H1 (cell line): ENCODE results near the gene FGF12. TPM values are rescaled to one million over a fixed set of nuclear protein-coding genes. Genes with fewer than 3 reads are reported as not detected.

Experiments used
- CTCF ChIA-PET: fragments of 300-600 bp; sonication (Branson Sonifier 250); formaldehyde crosslinking; loops from one replicate; lab custom pipeline; 2021; ENCODE audit not compliant: partially characterized antibody; lab: Charles Lee
- POLR2A ChIA-PET: fragments of 300-600 bp; sonication (Branson Sonifier 250); formaldehyde crosslinking; loops from one replicate; lab custom pipeline; 2021; ENCODE audit warnings: inconsistent platforms; ENCODE audit not compliant: partially characterized antibody; lab: Charles Lee
- DNase-seq, 2 experiments: peaks; one replicate each; pipeline versions ENCODE4 v3.0.0 to v3.0.0-alpha.2; 2010 to 2022; ENCODE audit warnings: low spot score in 2 of 2, low read depth in 1 of 2, mixed read lengths in 1 of 2
- FAIRE-seq: peaks from 2 replicates; lab custom pipeline; 2011; peaks lifted over from hg19 to GRCh38; lab: Jason Lieb, UNC
- H2AFZ ChIP-seq: 2 replicates; pipeline ENCODE4 v1.8.1; 2012; ENCODE audit warnings: low read length, inconsistent platforms
- H2AK5ac ChIP-seq: 2 replicates; pipeline ENCODE4 v1.6.1; 2013; ENCODE audit warnings: low read depth, low read length
- H2BK120ac ChIP-seq: replicated peaks from 2 replicates; pipeline ENCODE3; 2013; ENCODE audit warnings: low read depth, low read length, inconsistent platforms
- H2BK12ac ChIP-seq: 2 replicates; pipeline ENCODE4 v1.6.1; 2013; ENCODE audit warnings: low read depth, low read length
- H2BK15ac ChIP-seq: 2 replicates; pipeline ENCODE4 v1.6.1; 2013; ENCODE audit warnings: low read length
- H2BK20ac ChIP-seq: 2 replicates; pipeline ENCODE4 v1.6.1; 2013; ENCODE audit warnings: low read length
- H2BK5ac ChIP-seq: 2 replicates; pipeline ENCODE4 v1.6.1; 2013; ENCODE audit warnings: low read depth, low read length
- H3K14ac ChIP-seq: 2 replicates; pipeline ENCODE4 v1.6.1; 2013; ENCODE audit warnings: inconsistent platforms; ENCODE audit not compliant: insufficient read length
- H3K18ac ChIP-seq: 2 replicates; pipeline ENCODE4 v1.6.1; 2013; ENCODE audit warnings: low read length; ENCODE audit errors: extremely low read depth
- H3K23ac ChIP-seq: 2 replicates; pipeline ENCODE4 v1.6.1; 2013; ENCODE audit warnings: inconsistent platforms; ENCODE audit not compliant: insufficient read length
- H3K23me2 ChIP-seq: 2 replicates; pipeline ENCODE4 v1.6.1; 2013; ENCODE audit warnings: low read depth, low read length
- H3K27ac ChIP-seq: 2 replicates; pipeline ENCODE4 v1.6.1; 2011; ENCODE audit warnings: low read depth, low read length, inconsistent platforms
- H3K27me3 ChIP-seq, 4 experiments: replicated peaks in 1 of 4; 1 replicate in 1 of 4; 2 replicates in 3 of 4; pipeline versions ENCODE4 v1.6.1 to v1.8.1; 2011 to 2013; ENCODE audit warnings: low read length in 3 of 4, mild to moderate bottlenecking in 3 of 4, inconsistent platforms in 2 of 4, mixed read lengths in 2 of 4, moderate library complexity in 1 of 4; ENCODE audit not compliant: control insufficient read depth in 3 of 4, insufficient read depth in 3 of 4; ENCODE audit errors: extremely low read depth in 1 of 4
- H3K36me3 ChIP-seq, 4 experiments: 2 replicates each; pipeline versions ENCODE4 v1.6.1 to v1.8.1; 2011 to 2013; ENCODE audit warnings: mild to moderate bottlenecking in 4 of 4, low read length in 3 of 4, moderate library complexity in 2 of 4, control low read depth in 1 of 4, inconsistent platforms in 1 of 4; ENCODE audit not compliant: insufficient read depth in 4 of 4, control insufficient read depth in 2 of 4
- H3K4ac ChIP-seq: replicated peaks from 2 replicates; pipeline ENCODE3; 2013; ENCODE audit warnings: low read length, low read depth, mixed read lengths, inconsistent platforms; ENCODE audit not compliant: insufficient read length
- H3K4me1 ChIP-seq, 4 experiments: replicated peaks in 1 of 4; 1 replicate in 1 of 4; 2 replicates in 3 of 4; pipeline versions ENCODE4 v1.6.1 to v1.8.1; 2011 to 2013; ENCODE audit warnings: low read length in 3 of 4, inconsistent platforms in 2 of 4, mixed read lengths in 1 of 4; ENCODE audit not compliant: insufficient read depth in 4 of 4, control insufficient read depth in 3 of 4
- H3K4me2 ChIP-seq, 2 experiments: 2 replicates each; pipeline versions ENCODE4 v1.6.1 to v1.8.1; 2011 to 2013; ENCODE audit warnings: low read depth in 2 of 2, low read length in 2 of 2, control low read depth in 1 of 2, inconsistent platforms in 1 of 2, mild to moderate bottlenecking in 1 of 2; ENCODE audit not compliant: insufficient read depth in 1 of 2
- H3K4me3 ChIP-seq, 4 experiments: fragments of 200-600, 300-600 bp in 1 of 4; sonication (generic), shearing (Covaris generic), sonication (Bioruptor Twin) in 1 of 4; 2 replicates each; pipeline versions ENCODE4 v1.5.1 to v1.8.1; 2011 to 2016; ENCODE audit warnings: low read length in 4 of 4, low read depth in 3 of 4, control low read depth in 2 of 4, inconsistent platforms in 2 of 4, mild to moderate bottlenecking in 2 of 4, mixed read lengths in 1 of 4, moderate library complexity in 1 of 4; ENCODE audit not compliant: insufficient read depth in 2 of 4; ENCODE audit errors: extremely low read depth in 1 of 4
- H3K56ac ChIP-seq: replicated peaks from 2 replicates; pipeline ENCODE3; 2013; ENCODE audit warnings: low read depth, mild to moderate bottlenecking, mixed read lengths, low read length, inconsistent platforms; ENCODE audit not compliant: insufficient read length
- H3K79me1 ChIP-seq: 2 replicates; pipeline ENCODE4 v1.6.1; 2013; ENCODE audit warnings: low read depth, low read length, control low read depth
- H3K79me2 ChIP-seq, 2 experiments: 2 replicates each; pipeline versions ENCODE4 v1.6.1 to v1.8.1; 2012 to 2013; ENCODE audit warnings: low read length in 2 of 2, mild to moderate bottlenecking in 2 of 2, inconsistent platforms in 1 of 2; ENCODE audit not compliant: insufficient read depth in 2 of 2, control insufficient read depth in 1 of 2
- H3K9ac ChIP-seq, 4 experiments: replicated peaks in 1 of 4; 1 replicate in 1 of 4; 2 replicates in 3 of 4; pipeline versions ENCODE4 v1.6.1 to v1.8.1; 2011 to 2013; ENCODE audit warnings: low read depth in 3 of 4, low read length in 3 of 4, control low read depth in 2 of 4, mild to moderate bottlenecking in 2 of 4, moderate library complexity in 2 of 4, inconsistent platforms in 1 of 4; ENCODE audit errors: extremely low read depth in 1 of 4
- H3K9me3 ChIP-seq, 2 experiments: 2 replicates each; pipeline versions ENCODE4 v1.6.1 to v1.8.1; 2012 to 2013; ENCODE audit warnings: mild to moderate bottlenecking in 2 of 2, moderate library complexity in 2 of 2, control low read depth in 1 of 2, inconsistent platforms in 1 of 2, low read depth in 1 of 2, low read length in 1 of 2, mixed read lengths in 1 of 2; ENCODE audit not compliant: insufficient read depth in 2 of 2
- H4K20me1 ChIP-seq, 2 experiments: replicated peaks in 1 of 2; 2 replicates each; pipeline versions ENCODE3 to v1.8.1; 2011 to 2013; ENCODE audit warnings: inconsistent platforms in 2 of 2, low read length in 2 of 2, mild to moderate bottlenecking in 1 of 2; ENCODE audit not compliant: insufficient read depth in 2 of 2, control insufficient read depth in 1 of 2
- H4K5ac ChIP-seq: 2 replicates; pipeline ENCODE4 v1.6.1; 2013; ENCODE audit warnings: low read length, low read depth, mixed read lengths, inconsistent platforms; ENCODE audit not compliant: insufficient read length
- H4K8ac ChIP-seq: 2 replicates; pipeline ENCODE4 v1.8.0; 2013; ENCODE audit warnings: mild to moderate bottlenecking, moderate library complexity, low read length, inconsistent platforms; ENCODE audit not compliant: insufficient read depth; ENCODE audit errors: extremely low read depth
- H4K91ac ChIP-seq: replicated peaks from 2 replicates; pipeline ENCODE3; 2013; ENCODE audit warnings: low read length, mixed read lengths, inconsistent platforms; ENCODE audit not compliant: insufficient read length
- POLR2A ChIP-seq, 2 experiments: IDR thresholded peaks; 1 replicate in 1 of 2; 2 replicates in 1 of 2; pipeline ENCODE4 v1.6.1; 2011; ENCODE audit warnings: low read depth in 2 of 2, low read length in 2 of 2, mild to moderate bottlenecking in 2 of 2; ENCODE audit errors: control extremely low read depth in 1 of 2
- RXRA ChIP-seq: IDR thresholded peaks from 2 replicates; pipeline ENCODE4 v1.6.1; 2011; ENCODE audit warnings: low read depth, mild to moderate bottlenecking, low read length, moderate library complexity; ENCODE audit not compliant: insufficient read depth
- TAF1 ChIP-seq: IDR thresholded peaks from 2 replicates; pipeline ENCODE4 v1.6.1; 2011; ENCODE audit warnings: mild to moderate bottlenecking, low read depth, low read length
- polyA plus RNA-seq, 7 experiments: library from polyadenylated mRNA; depleted of rRNA in 3 of 7; stranded (reverse) in 5 of 7; unstranded in 2 of 7; fragments of >200 nt in 5 of 7; fragments of 200-250 nt in 2 of 7; gene quantifications; 1 replicate in 5 of 7; 2 replicates in 1 of 7; 4 replicates in 1 of 7; pipeline versions ENCODE4 v1.2.1 to v1.2.3, GENCODE V29; 2011 to 2013; ENCODE audit warnings: missing spikeins in 2 of 7, mixed read lengths in 2 of 7
- total RNA-seq: library from RNA; stranded (reverse); fragmentation: NEBNext Ultra II Directional; extraction: Animal tissue kit (Norgen Biotek cat#: 25700); gene quantifications from 2 replicates; pipeline ENCODE4 v1.2.1, GENCODE V29; 2021

The FGF12 gene
- total and polyA plus RNA-seq, 2 of the 8 experiments (the other 6 are each of a cell fraction or from before 2014, with no cell fraction given) = 4.1 to 16.6 TPM

GRCh38 chr3:192563417-192563816, 163.9 kb downstream of the FGF12 start:
- Histone ChIP-seq H2AK5ac (no peak overlapping the region), H2BK120ac (no peak overlapping the region), H3K4me3 (no peak overlapping the region), H3K4me2 (no peak overlapping the region), H3K4ac (no peak overlapping the region), H3K9ac (no peak overlapping the region), H3K23ac (no peak overlapping the region), H3K79me2 (no peaks in the 10 kb centered on the region), H3K56ac (no peak overlapping the region), H2BK5ac (no peak overlapping the region), H4K91ac (no peak overlapping the region), H3K79me1 (no peaks in the 10 kb centered on the region), H4K5ac (no peak overlapping the region), H3K18ac (no peak overlapping the region), H3K9me3 (no peaks in the 10 kb centered on the region), H3K4me1 (no peaks in the 10 kb centered on the region), H2BK15ac (no peak overlapping the region), H4K8ac (no peak overlapping the region), H3K27ac (no peak overlapping the region), H3K27me3 (no peaks in the 10 kb centered on the region), H3K23me2 (no peaks in the 10 kb centered on the region), H3K14ac (no peak overlapping the region), H2BK12ac (no peak overlapping the region), H2BK20ac (no peak overlapping the region), H4K20me1 (no peaks in the 10 kb centered on the region), H2AFZ (no peak overlapping the region), H3K36me3 (no peaks in the 10 kb centered on the region)
- no peak for DNase-seq
- ChIA-PET CTCF (interaction anchor here (0.7 to 7.8 kb wide), 7 partner anchors 94 to 254 kb away, joined by 3 to 47 read pairs (median 4); no protein-coding TSS in a partner anchor), POLR2A (no interaction called here)
- TF ChIP-seq POLR2A (IDR thresholded peaks at IDR 0.05; ENCODE audit: control extremely low read depth in 1 of 2, low read depth in 2 of 2, low read length in 2 of 2) (no peak), TAF1 (no peak), RXRA (no peak)
- FAIRE-seq = no peak
